GM10248 (cell line): ENCODE measurements around the gene ZNF333.

ENCODE experiments used
- CTCF ChIA-PET: fragments of 300-600 bp; sonication (Branson Sonifier 250); formaldehyde crosslinking; extraction: SDS; loops from one replicate; lab custom pipeline; 2021; ENCODE audit warnings: antibody characterized with exemption; lab: Yijun Ruan, JAX
- POLR2A ChIA-PET: fragments of 350-650 bp; sonication (Branson Sonifier 250); formaldehyde crosslinking; extraction: SDS; loops from one replicate; lab custom pipeline; 2020; ENCODE audit warnings: antibody characterized with exemption; lab: Yijun Ruan, JAX
- DNase-seq: peaks from one replicate; pipeline ENCODE4 v3.0.0; 2012; ENCODE audit errors: extremely low spot score
- TF ChIP-seq, protein P1 (sequence below): IDR thresholded peaks from 2 replicates; pipeline ENCODE4 v1.5.1; 2012; ENCODE audit warnings: mild to moderate bottlenecking, low read depth; ENCODE audit errors: extremely low read depth, missing control alignments, control extremely low read depth

ZNF333 gene

DNA sequence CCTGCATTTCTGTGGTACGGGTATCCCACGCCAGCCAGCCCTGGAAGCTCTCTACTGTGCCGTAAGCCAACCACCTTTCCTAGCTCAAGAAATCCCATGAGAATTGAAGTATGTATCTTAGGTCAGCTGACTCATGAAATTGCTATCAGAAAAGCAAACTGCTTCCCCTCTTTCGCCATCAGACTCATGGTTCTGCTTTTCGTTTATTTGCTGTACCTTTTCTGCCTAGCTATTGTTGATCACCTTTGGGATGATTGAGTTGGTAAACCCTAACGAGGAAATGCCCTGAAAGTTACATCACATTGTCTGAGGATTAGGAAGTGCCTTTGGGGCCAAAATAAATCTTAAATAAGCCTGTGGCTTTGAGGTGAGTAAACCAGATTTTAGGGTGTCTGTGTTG is 15.1 kb upstream of the ZNF333 start, which contains the start of gene ADGRE3:
Gene ADGRE3, minus strand, starts transcription at position 81 of the 400 bp plus-strand sequence. Its CDS starts 74 bp downstream, at position 7.
- ChIA-PET POLR2A (no interaction called here), CTCF (interaction anchor here (1.1 to 9.2 kb wide), 3 partner anchors 12 to 101 kb away, joined by 4 to 96 read pairs (median 4); partner anchors contain the start of gene ZNF333)
- no peak for DNase-seq
- TF ChIP-seq, protein P1, sequence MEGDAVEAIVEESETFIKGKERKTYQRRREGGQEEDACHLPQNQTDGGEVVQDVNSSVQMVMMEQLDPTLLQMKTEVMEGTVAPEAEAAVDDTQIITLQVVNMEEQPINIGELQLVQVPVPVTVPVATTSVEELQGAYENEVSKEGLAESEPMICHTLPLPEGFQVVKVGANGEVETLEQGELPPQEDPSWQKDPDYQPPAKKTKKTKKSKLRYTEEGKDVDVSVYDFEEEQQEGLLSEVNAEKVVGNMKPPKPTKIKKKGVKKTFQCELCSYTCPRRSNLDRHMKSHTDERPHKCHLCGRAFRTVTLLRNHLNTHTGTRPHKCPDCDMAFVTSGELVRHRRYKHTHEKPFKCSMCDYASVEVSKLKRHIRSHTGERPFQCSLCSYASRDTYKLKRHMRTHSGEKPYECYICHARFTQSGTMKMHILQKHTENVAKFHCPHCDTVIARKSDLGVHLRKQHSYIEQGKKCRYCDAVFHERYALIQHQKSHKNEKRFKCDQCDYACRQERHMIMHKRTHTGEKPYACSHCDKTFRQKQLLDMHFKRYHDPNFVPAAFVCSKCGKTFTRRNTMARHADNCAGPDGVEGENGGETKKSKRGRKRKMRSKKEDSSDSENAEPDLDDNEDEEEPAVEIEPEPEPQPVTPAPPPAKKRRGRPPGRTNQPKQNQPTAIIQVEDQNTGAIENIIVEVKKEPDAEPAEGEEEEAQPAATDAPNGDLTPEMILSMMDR, result no peak

DNA sequence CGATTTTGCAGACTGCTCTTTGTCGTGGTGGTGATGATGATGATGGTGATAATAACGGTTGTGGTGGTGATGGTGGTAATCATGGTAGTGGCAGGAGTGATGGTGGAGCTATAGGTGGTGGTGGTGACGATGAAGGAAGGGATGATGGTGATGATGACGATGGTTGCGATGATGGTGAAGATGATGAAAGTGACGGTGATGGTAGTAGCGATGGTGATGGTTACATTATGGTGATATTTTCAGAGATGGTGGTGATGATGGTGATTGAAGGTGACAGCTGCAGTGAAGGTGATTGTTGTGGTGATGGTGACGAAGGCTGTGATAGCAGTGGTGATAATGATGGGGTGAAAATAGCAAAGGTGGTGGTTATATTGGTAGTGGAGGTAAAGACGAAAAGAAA is 13.1 kb upstream of the ZNF333 start:
- no peak for DNase-seq
- CTCF ChIA-PET, result interaction anchor here (1.9 to 9.2 kb wide), 3 partner anchors 10 to 120 kb away, joined by 5 to 96 read pairs (median 6); partner anchors contain the start of gene ZNF333
- POLR2A ChIA-PET, result interaction anchor here (0.6 kb wide), 1 partner anchor 93 kb away, joined by 4 read pairs; no protein-coding TSS in a partner anchor
- TF ChIP-seq, protein P1, result no peak

DNA sequence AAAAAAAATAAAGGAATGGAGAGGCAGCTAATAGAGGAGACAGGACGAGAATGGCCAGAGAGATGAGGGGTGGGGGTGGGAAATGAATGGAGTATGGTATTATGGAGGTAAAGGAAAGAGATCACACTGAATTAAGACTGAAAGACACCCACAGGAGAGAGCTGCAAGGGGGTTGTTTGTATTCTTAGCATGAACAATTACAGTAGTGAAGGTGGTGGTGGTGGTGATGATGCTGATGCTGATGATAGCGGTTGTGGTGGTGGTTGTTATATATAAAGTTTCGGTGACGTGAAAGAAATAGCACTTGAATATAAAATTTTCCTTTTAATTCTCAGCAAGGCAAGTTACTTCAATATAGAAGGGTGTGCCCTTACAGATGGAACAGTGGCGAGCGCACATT is 12.4 kb upstream of the ZNF333 start:
- CTCF ChIA-PET, result interaction anchor here (1.9 to 9.2 kb wide), 2 partner anchors 10 to 103 kb away, joined by 5 to 96 read pairs; partner anchors contain the start of gene ZNF333
- POLR2A ChIA-PET, result no interaction called here
- TF ChIP-seq, protein P1, result no peak
- no peak for DNase-seq

DNA sequence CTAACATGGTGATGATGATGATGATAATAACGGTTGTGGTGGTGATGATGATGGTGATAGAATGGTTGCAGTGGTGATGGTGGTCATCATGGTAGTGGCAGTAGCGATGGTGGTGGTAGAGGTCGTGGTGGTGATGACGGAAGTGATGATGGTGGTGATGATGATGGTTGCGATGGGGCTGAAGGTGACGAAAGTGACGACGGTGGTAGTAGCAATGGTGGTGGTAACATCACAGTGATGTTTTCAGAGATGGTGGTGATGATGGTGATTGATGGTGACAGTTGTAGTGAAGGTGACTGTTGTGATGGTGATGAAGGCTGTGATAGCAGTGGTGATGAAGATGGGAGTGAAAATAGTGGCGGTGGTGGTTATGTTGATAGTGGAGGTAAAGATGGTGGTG is 11.6 kb upstream of the ZNF333 start:
- TF ChIP-seq, protein P1, result no peak
- CTCF ChIA-PET, result no interaction called here
- DNase-seq, result no peak
- POLR2A ChIA-PET, result no interaction called here

DNA sequence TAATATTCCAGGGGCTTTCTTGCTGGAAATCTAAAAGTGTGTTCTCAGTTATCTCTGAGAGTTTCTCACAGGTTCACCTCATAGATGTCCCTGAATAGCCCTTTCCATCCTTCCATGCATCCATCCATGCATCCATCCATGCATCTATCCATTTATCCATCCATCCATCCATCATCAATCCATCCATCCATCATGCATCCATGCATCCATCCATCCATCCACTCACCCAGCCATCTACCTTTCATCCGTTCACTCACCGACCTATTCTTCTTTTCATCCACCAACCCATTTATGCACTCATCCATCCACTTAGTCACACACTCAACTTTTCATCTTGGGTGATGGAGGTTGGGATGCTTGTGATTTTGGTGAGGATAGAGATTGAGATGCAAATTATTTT is 7.8 kb upstream of the ZNF333 start:
- POLR2A ChIA-PET, result no interaction called here
- TF ChIP-seq, protein P1, result no peak
- DNase-seq, result no peak
- CTCF ChIA-PET, result interaction anchor here (13.2 kb wide), 1 partner anchor 106 kb away, joined by 307 read pairs; the partner anchor contains the start of genes CLEC17A and NDUFB7

DNA sequence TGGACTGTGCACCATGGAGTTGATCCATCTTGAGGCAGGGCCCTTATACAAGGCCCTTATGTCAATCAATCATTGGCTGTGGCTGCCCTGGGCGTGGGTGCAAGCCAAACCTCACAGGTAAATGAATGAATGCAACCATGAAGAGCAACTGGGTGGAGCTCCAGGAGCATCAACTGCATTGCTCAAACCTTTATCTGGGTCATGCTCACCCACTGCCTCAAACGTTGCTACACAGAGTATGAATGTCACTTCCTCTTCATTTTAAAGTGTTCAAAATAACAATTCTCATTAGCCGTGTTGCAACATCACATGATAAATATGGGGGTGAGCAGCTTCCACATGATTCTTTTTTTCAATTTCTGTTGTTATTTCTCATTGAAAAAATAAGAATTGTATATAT is 6.4 kb upstream of the ZNF333 start:
- no peak for DNase-seq
- CTCF ChIA-PET, result interaction anchor here (1.0 to 13.2 kb wide), 6 partner anchors 10 to 205 kb away, joined by 3 to 307 read pairs (median 39); partner anchors contain the start of genes ADGRE3, CLEC17A and NDUFB7
- TF ChIP-seq, protein P1, result no peak
- POLR2A ChIA-PET, result no interaction called here
